Stimulated activated CD4-positive, alpha-beta T cell treated with anti-CD3 and anti-CD28 coated beads, Interleukin-1b, Interleukin-23, amount 100 ng/mL, for 48 hours (primary cell): ENCODE measurements around the gene CLN6.

Experiments
- DNase-seq: peaks from one replicate; pipeline ENCODE4 v3.0.0-alpha.2; 2020

CLN6 gene

DNA sequence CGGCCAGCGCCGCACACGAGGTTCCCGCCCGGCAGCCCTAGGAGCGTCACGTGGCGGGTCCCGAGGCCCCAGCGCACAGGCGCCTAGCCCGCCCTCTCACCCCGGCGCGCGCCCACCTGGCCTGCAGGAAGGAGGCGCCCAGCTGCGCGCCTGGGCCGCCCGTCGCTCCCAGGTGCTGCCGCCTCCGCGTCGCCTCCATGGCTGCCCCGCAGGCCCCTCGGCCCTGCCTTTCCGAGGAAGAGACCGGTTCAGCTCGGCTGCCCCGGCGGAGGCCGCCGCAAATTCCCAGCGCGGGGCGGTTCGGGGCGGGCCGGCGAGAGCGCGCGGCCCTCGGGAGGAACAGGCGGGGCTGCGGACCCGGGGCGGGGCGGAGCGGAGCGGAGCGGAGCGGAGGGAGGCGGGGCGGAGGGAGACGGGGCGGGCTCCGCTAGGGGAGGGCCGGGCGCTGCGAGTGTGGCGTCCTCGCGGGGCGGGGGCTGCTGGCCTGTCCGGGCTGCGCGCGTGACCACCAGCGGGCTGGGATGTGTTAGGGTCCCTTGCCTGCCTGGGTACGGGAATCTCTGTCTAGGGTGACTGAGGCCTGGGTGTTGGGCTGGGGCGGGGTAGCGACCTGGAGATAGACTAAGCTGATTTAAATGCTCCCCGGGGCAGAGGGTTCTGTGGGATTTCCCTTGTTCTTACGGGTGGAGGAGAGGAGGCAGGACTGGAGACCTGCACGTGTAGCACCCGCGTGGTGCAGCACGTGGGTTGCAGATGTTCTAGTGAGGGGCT is at the start of gene CLN6:
TSS of gene CLN6 (minus strand) at position 343 of the 771 bp plus-strand sequence. CDS start at position 199, 144 bp downstream.
- DNase-seq, result peak; percentile 79

DNA sequence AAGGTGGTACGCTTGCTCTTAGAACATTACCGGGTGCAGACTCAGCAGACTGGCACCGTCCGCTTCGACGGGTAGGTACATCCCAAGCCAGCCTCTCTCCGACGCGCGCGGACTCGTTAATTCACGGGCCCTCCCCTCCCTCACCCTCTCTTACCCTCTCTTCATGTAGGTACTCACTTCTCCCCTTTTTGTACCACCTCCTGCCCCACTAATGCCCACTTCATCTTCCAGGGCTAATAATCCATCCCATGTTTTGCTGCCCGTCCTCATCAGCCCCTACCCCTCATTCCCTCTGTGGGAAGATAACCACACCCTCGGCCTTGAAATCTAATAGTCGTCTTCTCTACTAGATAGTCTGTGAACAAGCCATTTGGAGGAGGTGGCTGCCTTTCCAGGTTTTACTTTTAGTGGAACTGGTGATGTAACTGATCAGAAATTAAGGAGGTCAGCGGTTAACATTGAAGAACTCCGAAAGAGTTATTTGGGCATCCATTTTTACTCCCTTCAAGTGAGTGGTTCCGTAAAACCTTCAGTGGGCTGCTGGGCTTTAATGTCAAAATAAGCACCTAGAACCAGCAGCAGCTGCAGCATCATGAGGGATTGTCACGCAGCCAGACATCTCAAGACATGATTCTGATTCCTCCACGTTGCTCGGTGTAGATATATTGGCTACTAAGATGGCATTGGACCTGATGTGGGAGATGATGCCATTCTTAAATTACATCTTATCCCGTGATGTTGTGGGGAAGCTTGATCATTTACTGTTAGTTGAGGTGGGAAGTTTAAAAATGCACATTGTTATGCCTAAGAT is 49.3 kb upstream of the CLN6 start:
- no peak for DNase-seq

- DNase-seq, result no peak
Observed at GRCh38 chr15:68278345-68278594, 48.7 kb upstream of the CLN6 start.

GRCh38 chr15:68277603-68278344 is 48.2 kb upstream of the CLN6 start, which contains the start of gene FEM1B:
FEM1B (plus strand) TSS chr15:68277745; CDS start chr15:68278418, 673 bp downstream.
- DNase-seq, result peak; percentile 89

DNA sequence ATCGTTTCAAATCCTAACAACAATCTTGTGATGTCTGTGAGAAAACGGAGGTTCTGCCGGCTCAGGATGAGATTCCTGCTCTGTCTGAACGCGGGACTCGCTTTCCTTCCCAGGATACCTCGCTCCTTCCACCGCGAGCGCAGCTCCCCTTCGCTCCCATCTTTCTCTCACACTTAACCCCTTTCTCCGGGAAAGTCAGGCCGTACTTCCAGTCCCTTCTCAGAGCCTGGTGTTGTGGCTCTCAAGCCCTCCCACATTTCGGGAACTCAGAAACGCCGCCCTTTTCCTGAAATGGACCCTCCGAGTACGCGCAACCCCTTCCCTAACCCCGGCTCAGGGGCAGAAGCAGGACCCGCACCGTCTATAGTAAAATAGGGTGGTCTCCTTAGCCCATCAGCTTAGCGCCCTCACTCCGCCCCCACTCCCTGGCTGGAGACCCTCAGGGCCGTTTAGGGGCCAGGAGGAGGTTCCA is 47.6 kb upstream of the CLN6 start:
- DNase-seq, result no peak

- DNase-seq, result no peak
Observed at GRCh38 chr15:68276668-68277067, 47.1 kb upstream of the CLN6 start.

DNA sequence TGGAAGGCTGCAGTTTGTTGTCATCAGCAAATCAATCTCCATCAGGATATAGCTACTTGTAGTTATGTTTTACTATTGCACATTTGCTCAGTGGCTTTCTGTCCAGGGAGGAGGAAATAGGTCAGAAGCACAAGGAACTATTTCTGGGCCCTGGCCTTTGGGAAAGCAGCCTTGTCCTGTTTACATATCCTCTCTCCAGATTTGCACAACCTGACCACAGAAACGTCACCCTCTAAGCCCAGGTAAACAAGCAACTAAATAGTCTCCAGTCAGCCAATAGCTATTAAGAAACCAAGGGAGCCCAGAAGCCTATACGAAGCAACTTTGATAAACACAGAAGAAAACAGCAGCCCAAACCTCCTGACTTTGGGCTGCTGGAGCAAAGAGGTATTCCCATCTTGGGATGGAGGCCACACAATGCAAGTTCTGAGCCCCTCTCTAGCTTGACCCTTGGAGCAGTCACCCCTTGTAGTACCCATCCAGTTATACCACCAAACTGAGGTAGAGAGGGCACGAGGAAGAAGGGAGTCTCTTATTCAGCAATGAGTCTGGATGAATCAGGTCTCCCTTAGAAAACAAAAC is 45.7 kb upstream of the CLN6 start:
- no peak for DNase-seq

- no peak for DNase-seq
Observed at GRCh38 chr15:68274201-68274848, 44.8 kb upstream of the CLN6 start.

- DNase-seq, result no peak
Observed at GRCh38 chr15:68272721-68273271, 43.3 kb upstream of the CLN6 start.

DNA sequence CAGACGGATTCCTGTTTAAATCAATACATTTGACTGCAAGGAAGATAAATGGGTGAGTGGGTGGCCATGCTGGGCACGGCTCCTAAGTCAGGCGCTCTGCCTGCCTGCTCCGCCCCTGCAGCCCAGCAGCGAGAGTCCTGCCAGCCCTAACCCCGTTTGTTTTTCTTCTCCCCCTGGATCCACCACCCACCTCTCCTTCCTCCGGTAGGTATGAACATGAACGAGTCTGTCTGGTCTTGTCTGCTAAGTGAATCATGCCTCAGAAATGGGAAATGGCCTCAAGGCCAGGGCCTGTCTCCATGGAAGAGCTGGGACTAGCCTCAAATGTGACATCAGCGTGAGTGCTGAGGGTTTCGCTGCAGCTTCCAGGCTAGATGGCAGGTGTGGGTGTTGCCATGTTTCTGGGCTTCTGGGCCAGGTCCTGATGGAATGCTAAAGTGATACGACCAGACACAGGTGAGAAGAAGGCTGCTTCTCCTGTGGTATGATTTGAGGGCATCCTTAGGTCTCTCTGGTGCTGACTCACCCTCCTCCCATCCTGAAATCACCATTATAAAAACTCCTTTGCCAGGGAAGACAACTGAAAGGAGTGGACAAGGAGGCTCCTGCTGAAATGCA is 42.4 kb upstream of the CLN6 start:
- no peak for DNase-seq

DNA sequence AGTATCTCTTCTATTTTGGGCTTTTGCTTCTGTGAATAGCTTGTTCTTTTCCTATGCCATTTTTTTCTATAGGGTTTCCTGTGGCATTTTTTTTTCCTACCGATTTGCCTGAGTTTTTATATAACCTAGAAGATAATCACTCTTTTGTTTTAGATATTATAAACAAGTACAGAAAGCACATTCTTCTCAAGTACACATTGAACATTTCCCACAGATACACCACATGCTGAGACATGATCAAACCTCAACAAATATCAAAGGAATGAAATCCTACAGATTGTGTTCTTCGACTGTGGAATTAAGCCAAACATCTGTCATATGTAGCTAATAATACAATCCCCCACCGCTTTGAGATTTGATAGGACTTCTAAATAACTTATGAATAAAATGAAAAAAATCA is 38.9 kb upstream of the CLN6 start:
- no peak for DNase-seq

GRCh38 chr15:68265674-68266073 is 36.1 kb upstream of the CLN6 start:
- no peak for DNase-seq

- DNase-seq, result no peak
Observed at GRCh38 chr15:68265081-68265480, 35.6 kb upstream of the CLN6 start.

- DNase-seq, result no peak
Observed at GRCh38 chr15:68264282-68264681, 34.8 kb upstream of the CLN6 start.

- no peak for DNase-seq
Observed at GRCh38 chr15:68262514-68263356, 33.2 kb upstream of the CLN6 start.

- no peak for DNase-seq
Observed at GRCh38 chr15:68261980-68262379, 32.5 kb upstream of the CLN6 start.

- no peak for DNase-seq
Observed at GRCh38 chr15:68261241-68261640, 31.7 kb upstream of the CLN6 start.

DNA sequence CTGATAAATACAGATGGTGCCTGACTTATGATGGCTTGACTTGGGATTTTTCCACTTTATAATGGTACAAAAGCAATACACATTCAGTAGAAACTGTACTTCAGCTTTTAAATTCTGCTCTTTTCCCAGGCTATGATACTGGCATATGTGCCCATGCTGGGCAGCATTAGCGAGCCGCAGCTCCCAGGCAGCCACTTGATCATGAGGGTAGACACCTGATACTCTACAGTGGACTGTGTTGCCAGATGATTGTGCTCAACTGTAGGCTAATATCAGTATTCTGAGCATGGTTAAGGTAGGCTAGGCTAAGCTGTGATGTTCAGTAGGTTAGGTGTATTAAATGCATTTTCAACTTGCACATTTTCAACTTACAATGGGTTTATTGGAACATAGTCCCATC is 30.4 kb upstream of the CLN6 start:
- DNase-seq, result no peak

GRCh38 chr15:68258692-68259091 is 29.2 kb upstream of the CLN6 start:
- DNase-seq, result peak; percentile 36

DNA sequence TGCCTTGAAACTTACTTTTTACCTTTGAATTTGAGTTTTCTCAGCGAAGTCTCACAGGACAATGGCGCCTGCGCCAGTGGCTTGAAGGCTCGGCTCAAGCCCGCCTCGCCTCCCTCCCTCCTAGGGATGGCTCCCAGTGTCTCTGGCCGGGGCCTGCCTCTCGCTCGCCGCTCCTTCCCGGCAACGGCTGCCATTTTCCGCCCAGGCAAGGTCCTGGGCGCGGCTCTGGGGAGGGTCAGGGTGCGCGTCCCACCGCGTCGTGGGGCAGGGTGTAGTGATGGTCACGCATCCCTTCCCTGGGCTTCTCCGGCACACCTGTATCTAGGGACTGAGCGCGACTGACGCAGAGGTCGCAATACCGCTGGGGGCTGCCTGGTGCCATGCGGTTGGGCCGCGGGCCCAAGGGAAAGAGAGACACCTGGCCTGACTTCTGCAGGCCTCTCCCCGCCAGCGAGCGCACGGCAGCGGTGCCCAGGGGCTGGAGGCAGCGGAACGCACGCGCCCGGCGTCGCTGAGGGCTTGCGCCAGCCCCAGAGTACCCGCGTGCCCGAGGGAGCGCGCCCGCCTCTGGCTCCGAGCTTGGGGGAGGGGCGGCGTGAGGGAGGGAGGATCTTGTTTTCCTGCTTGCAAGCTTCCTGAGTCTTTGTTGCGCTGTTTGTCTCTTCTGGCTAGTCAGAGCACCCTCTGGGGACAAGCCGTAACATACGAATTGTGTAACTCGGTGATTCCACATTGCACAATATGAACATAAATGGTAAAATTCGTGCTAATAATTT is 27.3 kb upstream of the CLN6 start:
- peak; percentile 62 for DNase-seq
